NCI-H748 (cell line): ENCODE results near the gene CHCHD6.
A peak's percentile ranks its signal among the peaks of the same experiment; 100 is the strongest.

Source experiments
- DNase-seq: peaks from one replicate; lab custom pipeline; 2025; ENCODE audit not compliant: unreplicated experiment; lab: John Stamatoyannopoulos, UW

CHCHD6 gene

DNA sequence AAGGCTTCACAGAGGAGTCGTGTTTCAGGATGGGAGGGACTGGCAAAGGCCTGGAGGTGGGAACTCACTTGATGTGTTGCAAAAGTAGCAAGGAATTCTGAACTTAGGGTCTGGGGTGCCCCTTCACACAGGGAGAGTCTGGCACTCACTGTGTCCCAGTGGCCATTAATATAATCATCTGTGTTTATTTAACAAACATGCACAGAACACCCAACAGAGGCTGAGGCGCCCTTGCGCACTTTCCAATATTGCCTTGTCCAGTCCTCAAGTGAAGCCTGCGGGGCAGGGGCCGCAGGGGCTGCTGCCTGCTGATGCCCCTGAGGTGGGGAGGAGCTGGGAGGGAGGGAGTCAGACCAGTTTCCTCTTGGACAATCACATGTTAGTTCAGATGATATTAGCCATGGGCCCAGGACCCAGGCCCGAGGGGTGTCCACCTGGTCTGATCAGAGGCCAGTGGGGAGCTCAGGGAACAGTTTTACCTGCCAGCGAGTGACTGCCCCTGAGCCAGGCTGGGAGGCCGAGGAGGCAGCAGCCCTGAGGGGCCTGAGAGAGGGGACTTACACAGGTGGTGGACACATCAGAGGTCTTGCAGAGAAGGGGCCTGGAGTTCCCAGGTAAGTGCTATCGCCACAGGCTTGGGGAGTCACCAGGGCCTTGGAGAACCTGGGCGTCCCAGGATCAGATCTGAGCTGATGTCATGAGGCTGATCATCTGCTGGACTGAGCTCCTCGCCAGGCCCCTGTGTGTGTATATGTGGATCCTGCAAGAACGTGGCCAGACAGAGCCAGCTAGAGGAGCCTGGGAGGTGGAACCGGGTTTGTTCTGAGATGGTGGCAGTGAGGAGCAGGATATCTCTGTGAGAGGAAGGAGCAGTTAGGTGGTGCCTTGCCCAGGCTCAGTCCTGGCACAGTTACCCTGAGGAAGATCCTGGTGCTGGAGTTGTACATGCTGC, 35.3 kb upstream of the CHCHD6 start:
- no peak for DNase-seq

DNA sequence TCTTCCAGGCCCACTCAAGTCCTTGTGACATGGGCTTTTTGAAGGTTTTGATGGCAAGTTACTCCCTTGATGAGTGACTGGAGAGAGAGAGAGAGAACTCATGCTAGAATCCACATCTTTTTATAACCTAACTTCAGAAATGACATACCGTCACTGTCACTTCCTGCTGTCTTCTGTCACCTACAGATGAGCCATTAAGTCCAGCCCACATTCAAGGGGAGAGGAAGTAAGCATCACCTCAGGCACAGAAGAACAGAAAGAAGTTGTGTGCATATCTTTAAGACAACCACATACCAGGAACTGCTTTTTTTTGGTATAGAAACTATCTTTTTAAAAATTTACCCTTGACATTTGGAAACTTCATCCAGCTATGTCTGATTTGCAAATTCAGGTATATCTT, 32.5 kb upstream of the CHCHD6 start:
- no peak for DNase-seq

DNA sequence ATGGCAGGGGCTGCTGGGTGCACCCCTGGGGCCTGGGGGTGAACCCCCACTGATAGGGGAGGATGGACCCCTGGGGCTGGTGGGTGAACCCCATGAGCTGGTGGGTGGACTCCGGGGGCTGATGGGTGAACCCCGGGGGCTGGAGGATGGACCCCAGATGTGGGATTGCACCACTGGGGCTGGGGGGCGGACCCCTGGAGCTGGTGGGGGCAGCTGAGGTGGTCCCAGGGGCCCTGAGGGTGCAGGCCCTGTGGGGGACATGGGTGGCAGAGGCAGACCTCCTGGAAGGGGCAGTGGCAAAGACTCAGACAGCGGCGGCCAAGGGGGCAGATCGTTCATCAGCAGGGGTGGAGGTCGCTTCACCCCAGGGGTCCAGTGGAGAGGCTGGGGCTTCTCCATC, 31.7 kb upstream of the CHCHD6 start:
- DNase-seq = no peak

DNA sequence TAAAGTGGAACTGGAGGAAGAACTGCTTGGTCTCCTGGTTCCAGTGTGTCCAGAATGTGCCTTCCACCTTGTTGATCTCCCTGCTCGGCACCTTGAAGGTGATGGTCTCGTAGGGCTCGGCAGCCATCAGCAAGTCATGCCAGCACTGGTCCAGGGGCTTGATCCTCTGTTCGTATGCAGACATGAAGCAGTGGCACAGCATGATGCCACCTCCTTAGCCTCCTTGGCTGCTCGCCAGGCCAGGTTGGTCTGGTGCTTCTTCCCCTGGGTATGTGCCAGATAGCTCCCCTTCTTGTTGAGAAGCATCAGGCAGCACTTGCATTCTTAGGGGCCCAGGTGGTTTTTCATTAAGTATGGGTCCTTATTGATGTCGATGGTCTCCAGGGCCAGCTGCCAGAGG, 31.3 kb upstream of the CHCHD6 start:
- no peak for DNase-seq

DNA sequence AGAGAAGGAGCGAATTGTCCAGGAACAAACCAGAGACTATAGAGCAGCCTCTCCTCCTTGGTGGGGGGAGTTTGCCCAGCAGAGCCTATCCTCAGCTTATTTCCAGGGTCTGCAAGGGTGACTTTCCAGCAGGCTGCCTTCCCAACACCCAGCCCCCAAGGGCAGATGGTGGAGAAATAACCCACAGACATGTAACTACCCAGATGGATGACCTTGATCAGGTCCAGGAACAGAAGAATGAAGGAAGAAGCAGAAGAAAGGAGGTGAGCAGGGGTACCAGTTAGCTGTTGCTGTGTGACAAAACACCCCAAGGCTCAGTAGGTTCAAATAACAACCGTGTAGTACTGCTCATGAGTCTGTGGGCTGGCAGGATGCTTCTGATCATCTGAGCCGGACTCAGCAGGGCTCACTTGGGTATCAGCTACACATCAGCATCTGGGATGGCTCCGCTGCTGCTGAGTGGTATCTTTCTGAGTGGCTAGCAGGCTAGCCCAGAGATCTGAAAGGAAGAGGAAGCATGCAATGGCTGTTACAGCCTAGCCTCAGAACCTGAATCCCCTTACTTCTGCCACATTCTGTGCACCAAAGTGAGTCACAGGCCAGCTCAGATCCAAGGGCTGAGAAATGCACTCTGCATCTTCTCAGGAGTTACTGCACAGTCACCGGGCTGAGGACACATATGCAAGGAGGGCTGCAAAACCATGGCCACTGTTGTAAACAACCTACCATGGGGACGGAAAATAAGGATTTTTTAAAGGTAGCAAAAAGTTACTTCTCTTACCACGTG, 26.9 kb upstream of the CHCHD6 start:
- DNase-seq = no peak

DNA sequence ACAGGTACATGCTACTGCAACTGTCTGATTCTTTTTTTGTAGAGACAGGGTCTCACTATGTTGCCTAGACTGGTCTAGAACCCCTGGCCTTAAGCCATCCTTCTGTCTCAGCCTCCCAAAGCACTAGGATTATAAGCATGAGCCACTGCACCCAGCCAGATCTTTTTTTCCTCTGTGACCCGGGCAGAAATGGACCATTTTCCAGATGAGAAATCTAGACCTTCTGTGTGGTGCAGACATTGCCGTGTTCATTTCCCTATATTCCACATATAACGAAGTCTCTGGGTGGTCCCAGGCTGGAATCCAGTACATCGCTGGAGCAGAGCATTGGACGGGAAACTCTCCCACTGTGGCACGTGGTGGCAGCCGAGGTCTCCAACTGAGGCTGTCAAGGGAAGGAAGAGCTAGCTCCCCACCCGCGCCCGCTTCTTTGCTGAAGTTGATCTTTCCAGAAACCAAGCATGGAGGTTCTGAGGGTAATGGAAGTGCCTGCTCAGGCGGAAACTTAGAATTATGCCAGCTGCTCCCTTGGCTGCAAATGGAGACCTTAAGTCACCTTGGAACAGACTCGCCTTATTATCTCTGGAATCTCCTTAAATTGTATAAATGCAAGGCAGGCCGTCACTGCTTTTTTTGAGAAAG, 26.1 kb upstream of the CHCHD6 start:
- DNase-seq = no peak

DNA sequence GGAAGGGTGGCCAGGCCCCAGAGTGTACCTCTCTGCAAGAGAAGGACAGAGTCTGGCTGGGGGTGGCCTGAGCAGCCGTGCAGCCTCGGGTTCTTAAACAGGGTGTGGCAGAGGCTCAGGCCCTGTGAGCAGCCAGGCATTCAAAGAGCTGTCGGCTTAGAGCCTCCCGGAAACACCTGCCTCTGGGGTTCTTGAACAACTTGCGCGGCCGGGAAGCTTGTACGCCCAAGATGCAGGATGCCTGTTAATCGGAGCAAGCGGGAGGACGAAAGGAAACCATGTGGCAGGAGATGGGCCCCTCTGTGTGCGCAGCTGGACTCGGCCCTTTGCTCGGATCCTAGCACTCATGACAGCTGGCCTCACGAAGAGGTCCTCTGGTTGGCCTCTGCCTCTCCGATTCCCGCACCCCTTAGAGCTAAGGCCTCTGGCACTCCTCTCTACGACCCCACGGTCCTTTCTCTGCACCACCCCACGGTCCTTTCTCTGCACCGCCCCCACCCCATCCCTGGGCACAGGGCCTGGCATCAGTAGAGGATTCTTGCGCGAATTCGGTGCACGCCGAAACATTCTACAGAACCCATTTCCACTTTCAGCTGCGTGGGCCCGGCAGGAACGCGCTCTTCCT, 25.2 kb upstream of the CHCHD6 start:
- peak; percentile 62 for DNase-seq

DNA sequence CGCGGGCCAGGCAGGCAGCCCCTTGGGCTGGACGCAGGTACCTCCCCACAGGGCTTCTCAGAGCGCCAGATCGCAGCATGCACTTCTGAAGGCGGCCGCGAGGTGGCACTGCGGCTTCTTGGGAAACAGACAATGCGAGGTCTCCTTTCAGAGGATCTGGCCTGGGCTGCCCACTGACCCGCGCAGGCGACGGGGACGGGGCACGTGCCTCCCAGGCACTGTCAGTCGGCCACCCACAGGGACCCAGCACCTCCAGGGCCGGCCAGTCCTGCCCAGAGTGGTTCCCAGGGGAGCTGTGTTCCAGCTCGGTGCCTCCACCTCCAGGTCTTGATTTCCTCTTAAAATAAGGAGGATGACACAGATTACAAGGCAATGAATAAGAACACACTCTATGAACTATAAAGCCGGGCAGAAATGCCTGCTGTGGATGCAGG, 24.7 kb upstream of the CHCHD6 start:
- peak; percentile 77 for DNase-seq

DNA sequence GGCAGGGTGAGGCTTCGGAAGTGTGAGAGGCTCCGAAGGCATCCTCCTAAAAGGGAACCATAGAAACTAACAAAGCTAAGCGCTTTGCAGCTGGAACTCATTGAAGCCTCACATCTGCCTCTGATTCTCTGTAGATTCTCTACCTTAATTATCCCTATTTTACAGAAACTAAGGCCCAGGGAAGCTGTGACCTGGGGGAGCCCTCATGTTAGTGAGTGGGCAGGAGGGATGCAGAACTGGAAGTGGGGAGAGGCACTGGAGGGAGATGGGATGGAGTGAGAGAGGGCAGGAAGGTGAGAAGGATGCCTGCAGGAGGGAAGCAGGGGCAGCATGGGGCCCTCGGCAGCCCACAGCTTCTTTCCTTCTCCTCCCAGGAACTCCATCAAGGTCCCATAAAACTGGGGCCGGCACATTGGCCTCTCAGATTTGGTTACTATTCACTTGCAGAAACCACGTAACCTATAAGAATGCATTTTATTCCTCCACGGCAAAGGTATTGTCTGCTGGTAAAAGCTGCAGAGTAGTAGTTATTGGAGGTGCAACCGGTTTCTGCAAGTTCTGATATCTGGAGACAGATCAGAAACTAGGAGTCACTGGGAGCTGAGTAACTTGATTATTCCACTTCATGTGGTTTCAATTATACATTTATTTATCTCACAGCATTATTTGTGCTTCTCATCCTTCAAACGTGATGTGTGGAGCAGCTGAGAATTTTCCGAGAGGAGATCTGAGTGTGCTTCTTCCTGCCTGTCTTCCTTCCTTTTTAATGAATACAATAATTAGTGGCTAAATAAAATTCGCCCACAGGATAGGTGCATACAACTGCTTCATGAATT, 24.0 kb upstream of the CHCHD6 start:
- DNase-seq = no peak

DNA sequence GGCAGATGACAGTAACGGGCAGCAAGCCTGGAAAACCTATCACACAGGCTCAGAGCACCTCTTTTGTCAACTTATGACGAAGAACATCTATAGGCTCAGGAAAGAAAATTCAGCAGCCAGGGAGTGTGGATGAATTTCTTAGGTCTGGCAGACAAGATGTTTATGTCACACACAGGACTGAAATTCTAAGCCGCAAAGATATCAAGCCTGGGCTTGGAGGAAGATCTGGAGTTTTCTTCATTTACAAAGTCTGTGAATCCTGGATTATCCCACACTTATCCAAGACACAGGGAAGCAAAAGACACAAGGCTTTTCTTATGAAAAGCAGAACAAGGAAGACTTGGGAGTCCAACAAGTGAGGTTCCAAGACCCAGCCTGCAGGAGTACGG, 23.4 kb upstream of the CHCHD6 start:
- DNase-seq = no peak

DNA sequence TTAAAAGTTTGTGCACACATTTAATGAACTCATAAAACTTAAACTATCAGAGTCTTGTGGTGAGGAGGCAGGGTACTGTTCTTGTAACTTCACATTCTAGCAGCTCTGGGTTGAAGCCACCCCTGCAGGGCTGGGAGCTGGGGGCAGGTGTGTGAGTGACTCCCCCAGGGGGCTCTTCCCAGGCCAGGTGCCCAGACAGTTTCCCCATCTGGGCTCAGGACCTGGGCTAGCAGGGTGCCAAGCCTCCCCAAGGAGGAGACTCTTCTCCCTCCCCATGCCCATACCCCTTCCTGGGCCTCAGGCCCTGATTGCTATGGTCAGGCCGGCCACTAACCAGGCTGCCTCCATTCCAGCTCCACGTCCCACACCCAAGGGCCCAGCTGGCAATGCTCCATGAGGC, 22.0 kb upstream of the CHCHD6 start:
- DNase-seq = no peak

DNA sequence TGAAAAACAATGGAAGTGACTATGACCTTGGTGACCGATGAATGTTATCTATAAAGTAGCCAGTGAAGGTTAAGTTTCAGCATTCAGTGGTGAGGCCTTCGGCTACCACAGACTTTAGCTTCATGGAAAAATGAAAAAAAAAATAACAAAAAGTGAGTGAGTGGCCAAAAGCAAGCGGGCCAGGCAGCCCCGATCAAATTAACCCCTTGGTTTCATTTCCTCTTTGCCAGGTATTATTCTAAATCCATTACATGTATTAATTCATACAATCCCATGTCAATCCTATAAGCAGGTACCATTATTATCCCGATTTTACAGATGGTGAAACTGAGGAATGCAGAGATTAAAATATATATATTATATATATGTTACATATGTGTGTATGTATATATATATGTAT, 21.0 kb upstream of the CHCHD6 start:
- no peak for DNase-seq

DNA sequence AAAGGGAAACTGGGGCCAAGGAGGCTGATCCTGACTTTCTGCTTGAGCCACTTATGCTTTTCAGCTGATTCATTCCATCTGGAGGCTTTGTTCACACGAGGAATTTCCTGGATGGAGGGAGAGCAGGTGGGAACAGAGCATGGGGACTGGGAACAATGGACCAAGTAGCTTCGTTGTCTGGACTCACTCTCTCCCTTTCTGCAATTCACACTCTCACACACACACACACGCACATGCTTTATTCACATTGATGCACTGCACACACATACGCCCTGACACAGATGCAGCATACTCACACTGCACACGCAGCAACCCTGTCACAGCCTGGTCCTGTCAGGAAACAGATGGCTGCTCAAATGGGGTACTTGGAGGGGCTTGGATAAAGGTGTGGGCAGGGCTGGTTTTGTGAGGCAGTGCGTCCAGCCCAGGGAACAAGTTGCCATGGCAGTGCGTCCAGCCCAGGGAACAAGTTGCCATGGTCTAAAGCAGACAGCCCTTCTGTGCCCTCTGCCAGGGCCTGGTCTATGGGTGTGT, 19.8 kb upstream of the CHCHD6 start:
- peak; percentile 8 for DNase-seq

DNA sequence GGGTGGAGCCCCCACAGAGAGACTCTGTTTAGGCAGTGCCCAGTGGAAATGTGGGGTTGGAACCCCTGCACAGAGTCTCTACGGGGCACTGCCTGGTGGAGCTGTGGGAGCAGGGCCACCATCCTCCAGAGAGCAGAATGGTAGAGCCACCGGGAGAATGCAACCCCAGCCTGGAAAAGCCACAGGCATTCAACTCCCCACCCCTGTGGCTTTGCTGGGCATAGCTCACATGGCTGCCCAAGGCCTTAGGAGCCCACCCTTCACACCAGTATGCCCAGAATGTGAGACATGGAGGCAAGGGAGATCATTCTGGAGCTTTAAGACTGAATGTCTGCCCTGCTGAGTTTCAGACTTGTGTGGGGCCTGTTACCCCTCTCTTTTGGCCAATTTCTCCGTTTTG, 19.0 kb upstream of the CHCHD6 start:
- no peak for DNase-seq

DNA sequence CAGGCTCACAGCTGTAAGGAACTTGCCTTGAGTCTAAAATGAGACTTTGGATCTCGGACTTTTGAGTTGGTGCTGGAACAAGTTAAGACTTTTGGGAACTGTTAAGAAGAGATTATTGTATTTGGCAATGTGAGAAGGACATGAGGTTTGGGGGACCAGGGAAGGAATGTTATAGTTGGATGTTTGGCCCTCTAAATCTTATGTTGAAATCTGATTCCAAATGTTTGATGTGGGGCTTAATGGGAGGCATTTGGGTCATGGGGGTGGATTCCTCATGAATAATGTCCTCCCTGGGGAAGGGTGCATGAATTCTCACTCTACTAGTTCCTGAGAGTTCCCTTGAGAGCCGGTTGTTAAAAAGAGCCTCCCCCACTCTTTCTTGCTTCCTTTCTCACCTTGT, 18.5 kb upstream of the CHCHD6 start:
- DNase-seq = no peak

DNA sequence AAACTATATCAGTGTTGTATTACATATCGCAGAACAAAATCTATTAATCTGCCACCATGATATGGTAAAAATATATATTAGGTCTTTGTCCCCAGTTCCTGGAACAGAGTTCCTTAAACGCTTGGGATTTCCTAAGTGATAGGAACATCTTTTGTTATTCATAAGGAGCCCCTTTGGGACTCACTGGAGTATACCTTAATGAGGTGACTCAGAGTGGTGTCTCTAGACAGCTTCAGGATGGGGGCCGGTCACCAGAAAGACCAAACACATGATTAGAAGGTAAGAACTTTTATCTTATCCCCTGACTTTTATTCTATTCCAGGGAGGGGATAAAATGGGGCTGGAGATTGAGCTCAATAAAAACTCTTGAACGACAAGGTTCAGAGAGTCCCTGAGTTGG, 12.3 kb upstream of the CHCHD6 start:
- DNase-seq = no peak

DNA sequence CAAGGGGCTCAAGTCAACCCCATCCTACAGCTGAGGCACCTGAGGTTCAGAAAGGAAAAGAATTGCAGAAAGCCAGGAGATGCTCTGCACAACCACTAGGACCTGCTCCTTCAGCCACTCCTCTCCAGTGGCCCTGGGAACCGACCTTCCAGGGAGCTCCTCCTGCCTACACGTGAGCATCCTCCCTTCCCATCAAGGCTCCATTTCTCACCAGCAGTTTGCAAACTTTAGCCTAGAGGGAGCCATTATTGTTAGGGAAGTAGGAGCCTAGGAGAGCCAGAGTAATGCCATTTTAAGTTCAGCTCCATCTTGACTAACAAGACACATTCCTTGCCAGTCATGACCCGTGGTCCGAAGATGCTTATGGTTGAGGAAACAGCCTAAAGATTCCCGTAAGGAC, 11.2 kb upstream of the CHCHD6 start:
- DNase-seq = no peak

DNA sequence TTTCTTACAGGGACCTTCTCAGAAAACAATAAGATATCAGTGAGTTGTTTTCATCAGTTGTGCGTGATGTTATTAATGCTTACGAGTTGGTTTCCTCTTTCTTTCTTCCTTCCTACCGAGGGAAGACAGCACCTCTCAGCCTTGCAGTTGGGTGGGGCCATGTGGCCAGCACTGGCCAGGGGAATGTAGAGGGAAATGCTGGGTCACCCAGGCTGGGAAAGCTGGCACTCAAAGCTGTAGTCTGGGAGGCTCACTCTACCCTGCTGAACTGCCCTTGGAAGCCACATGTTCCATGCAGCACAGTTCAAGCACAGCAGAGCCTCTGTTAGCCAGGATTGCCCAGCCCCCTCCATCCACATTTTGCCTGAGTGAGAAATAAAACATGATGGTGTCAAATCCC, 10.1 kb upstream of the CHCHD6 start:
- DNase-seq = no peak

DNA sequence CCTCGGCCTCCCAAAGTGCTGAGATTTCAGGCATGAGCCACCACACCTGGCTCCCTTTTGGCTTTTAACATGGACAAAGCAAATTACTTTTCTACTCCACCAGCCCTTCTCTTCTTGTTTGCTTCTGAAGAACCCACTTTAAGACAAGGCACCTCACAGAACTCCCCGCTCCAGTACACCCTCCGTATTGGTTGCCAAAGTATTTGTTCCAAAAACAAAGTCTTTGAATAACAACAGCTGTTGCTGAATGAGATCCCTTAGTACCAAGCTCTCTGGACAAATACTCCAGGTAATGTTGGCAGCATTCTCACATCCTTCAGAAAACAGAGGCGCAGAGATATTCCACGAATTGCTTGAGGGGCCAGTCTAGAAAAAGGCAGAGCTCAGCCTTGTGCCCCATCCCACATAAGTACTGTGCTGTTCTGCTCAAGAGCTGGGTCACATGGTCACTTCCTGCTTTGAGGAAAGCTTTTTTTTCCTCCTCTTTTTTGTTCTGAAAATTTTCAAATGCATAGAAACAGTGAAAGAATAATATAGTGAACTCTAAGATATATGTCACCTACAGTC, 7.3 kb upstream of the CHCHD6 start:
- no peak for DNase-seq

DNA sequence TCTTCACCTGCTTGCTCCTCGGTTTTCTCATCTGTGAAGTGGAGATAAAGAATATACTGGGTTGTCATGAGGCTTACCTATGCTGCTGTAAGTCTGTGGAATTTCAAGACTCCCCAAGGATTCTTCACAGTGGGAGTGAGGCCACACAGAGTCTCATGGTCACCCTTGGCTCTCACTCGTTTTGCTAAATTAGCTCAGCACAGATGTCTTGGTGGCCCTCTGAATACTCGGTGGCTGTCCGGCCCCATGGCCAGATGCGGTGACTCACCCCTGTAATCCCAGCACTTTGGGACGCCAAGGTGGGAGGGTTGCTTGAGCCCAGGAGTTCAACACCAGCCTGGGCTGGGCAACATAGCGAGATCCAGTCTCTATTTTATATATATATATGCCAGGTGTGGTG, 5.0 kb upstream of the CHCHD6 start:
- no peak for DNase-seq
